OCI-M2 (cell line): ENCODE measurements around the gene INMT.

Source experiments
- DNase-seq: peaks from one replicate; lab custom pipeline; 2025; ENCODE audit not compliant: unreplicated experiment; lab: John Stamatoyannopoulos, UW

The INMT gene

GRCh38 chr7:30750683-30751650 lies 968 bp upstream of the INMT start:
- no peak for DNase-seq

- no peak for DNase-seq
Observed at GRCh38 chr7:30752484-30752883, 549 bp downstream of the INMT start.

GRCh38 chr7:30752979-30753378 lies 1.0 kb downstream of the INMT start:
- no peak for DNase-seq

- DNase-seq: no peak
Observed at GRCh38 chr7:30754315-30754877, 2.5 kb downstream of the INMT start.

GRCh38 chr7:30755384-30756154 lies 3.6 kb downstream of the INMT start:
- DNase-seq: no peak

- DNase-seq: no peak
Observed at GRCh38 chr7:30757342-30757692, 5.4 kb downstream of the INMT start.

GRCh38 chr7:30760514-30761213 lies 8.7 kb downstream of the INMT start:
- DNase-seq: no peak

- DNase-seq: peak; percentile 59
Observed at GRCh38 chr7:30761214-30762156, 9.6 kb downstream of the INMT start.

GRCh38 chr7:30764030-30764975 lies 12.4 kb downstream of the INMT start:
- DNase-seq: no peak

- no peak for DNase-seq
Observed at GRCh38 chr7:30765408-30765807, 13.5 kb downstream of the INMT start.

- DNase-seq: no peak
Observed at GRCh38 chr7:30770845-30771173, 18.9 kb downstream of the INMT start.

GRCh38 chr7:30771174-30771879 lies 19.4 kb downstream of the INMT start, which contains the start of gene MINDY4:
TSS of gene MINDY4 (plus strand) at chr7:30771417. CDS start at chr7:30771494, 77 bp downstream.
- no peak for DNase-seq

- no peak for DNase-seq
Observed at GRCh38 chr7:30771880-30772425, 20.0 kb downstream of the INMT start.

GRCh38 chr7:30772984-30773383 lies 21.0 kb downstream of the INMT start:
- no peak for DNase-seq

- no peak for DNase-seq
Observed at GRCh38 chr7:30775992-30776391, 24.1 kb downstream of the INMT start.

GRCh38 chr7:30776971-30777370 lies 25.0 kb downstream of the INMT start:
- no peak for DNase-seq

GRCh38 chr7:30778255-30779025 lies 26.5 kb downstream of the INMT start:
- no peak for DNase-seq
